ENCODE data around the gene USH2A.

USH2A gene

DNA sequence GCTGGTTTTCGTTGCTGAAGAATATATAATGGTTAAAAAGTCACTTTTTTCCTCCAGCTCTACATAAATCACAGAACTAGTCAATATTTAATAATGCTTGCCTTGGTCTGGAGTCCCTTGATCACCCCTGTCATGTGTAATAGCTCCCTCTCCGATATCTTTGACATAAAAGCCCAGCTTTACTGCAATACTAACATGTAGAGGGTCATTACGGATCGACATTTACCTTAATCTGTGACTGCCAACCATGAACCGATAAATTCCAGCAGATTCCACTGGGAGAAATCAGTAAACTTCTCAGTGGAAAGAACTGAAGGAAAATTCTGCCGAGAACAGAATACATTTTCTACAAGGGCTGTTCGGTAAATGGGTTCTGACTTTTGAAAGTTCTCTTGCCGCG is 459.6 kb downstream of the USH2A start:
- no peak for DNase-seq

DNA sequence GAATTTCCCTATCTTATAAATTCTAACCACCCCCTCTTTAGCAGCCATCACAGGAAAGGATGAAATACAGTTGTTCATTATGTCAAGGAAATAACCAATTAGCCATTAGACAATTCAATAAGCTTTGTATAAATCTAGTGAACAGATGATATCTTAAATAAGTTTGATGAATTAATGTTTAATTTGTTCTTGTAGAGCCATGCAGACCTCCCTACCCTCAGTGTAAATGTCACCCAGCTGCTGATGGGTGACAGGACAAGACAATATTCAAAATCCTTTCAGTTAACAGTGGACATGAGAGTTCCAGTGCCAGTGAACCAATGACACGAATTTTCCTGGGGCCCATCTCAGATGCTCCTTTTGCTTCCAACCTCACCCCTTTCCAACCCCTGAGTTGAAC is 460.2 kb downstream of the USH2A start:
- no peak for DNase-seq

DNA sequence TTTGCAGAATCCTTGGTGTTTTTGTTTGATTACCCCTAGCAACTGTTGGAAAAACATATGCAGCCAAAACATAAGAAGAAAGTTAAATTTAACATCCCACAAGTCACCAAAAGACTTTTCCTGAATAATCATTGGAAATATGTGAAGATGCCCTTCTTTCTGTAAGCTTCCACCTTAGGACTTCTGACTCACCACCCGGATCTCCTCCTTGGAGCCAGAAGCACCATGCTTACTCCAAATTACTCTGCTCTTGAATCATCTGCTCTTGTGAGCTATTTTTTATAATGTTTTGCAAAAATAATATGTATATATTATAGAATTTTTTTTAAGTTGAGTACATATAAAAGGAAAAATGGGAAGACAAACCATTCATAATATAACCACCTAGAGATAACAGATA is 464.4 kb downstream of the USH2A start:
- DNase-seq: no peak

DNA sequence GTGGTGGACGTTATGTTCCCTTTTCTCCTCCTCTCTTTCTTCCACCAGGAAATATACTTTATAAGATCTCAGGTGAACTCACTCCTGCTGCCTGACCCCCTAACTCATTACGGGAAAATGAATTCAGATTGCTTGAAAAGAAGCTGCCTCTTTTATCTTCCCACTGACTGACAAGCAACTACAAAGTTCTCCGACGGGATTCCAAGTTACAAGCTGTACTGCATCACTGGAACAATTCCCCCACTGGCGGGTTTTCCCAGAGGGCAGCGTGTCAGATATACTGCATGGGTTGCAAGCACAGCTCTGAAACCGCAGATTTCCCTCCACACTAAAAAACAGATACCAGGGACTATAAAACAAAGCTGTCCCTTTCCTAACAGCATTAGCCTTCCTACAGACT is 465.6 kb downstream of the USH2A start:
- no peak for DNase-seq

DNA sequence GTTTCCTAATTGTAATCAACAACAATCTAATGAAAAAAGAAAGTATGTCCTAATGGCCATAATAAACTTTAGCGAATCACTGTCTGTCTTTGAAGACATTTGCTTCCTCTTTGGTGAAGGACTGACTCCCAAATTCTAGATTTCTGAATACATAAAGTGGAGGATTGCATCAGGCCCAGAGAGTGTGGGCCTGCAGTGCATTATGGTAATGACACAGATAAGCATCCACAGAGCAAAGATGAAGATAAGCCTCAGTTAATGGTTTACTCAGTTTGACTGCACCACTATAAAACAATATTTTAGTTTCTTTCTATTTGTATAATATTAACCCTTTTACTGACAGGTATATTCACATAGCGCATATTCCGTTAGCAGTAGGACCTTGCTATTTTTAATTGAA is 490.7 kb downstream of the USH2A start:
- DNase-seq: no peak

DNA sequence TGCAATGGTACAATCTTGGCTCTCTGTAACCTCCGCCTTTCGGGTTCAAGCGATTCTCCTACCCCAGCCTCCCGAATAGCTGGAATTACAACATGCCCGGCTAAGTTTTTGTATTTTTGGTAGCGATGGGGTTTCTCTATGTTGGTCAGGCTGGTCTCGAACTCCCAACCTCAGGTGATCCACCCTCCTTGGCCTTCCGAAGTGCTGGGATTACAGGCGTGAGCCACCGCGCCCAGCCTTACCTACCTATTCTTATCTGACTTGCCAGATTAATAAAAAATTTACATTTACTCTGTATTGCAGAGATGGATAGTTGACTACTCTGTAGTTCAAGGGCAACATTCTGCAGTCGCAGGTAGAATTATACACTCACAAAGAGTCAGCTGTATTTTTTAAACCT is 496.6 kb downstream of the USH2A start:
- DNase-seq: no peak

DNA sequence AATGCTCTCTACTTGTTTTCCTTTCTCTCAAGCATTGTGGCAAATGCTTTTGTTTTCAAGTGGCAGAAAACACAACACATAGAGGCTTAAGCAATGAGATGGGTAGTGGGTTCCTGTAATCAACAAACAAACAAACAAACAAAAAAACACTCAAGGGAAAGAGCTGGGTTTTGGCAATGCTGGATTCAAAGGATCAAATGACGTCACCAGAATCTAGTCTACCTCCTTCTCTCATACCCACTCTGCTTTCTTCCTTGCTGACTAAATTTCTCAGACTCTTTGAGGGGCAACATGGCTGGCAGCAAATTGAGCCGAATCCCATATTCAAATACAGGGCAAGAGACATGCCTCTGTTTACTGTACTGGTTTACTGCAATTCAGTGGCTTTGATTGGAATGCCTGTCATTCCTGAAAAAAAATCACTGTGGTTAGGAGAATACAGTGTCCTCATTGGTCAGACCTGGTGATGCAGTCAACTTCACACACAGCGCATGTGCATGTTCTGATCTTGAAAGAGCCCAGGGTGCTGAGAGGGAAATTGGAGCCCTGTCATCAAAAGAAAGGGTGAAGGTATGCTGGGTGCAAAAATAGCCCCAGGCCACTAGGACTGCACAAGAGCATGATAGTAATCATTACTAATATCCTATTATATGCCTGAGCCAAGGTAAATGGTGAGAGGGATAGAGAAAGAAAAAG is 500.0 kb downstream of the USH2A start:
- DNase-seq: no peak

DNA sequence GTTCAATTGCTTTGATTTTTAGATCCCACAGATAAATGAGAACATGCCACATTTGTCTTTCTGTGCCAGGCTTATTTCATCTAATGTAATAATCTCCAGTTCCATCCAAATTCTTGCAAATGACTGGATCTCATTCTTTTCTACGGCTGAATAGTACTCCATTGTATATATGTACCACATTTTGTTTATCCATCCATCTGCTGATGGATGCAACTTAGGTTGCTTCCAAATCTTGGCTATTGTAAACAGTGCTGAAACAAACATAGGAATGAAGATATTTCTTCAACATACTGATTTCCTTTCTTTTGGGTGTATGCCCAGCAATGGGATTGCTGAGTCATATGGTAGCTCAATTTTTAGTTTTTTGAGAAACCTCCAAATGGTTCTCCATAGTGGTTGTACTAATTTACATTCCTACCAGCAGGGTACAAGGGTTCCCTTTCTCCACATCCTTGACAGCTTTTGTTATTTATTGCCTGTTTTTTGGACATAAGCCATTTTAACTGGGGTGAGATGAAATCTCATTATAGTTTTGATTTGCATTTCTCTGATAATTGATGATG is 511.8 kb downstream of the USH2A start:
- no peak for DNase-seq

DNA sequence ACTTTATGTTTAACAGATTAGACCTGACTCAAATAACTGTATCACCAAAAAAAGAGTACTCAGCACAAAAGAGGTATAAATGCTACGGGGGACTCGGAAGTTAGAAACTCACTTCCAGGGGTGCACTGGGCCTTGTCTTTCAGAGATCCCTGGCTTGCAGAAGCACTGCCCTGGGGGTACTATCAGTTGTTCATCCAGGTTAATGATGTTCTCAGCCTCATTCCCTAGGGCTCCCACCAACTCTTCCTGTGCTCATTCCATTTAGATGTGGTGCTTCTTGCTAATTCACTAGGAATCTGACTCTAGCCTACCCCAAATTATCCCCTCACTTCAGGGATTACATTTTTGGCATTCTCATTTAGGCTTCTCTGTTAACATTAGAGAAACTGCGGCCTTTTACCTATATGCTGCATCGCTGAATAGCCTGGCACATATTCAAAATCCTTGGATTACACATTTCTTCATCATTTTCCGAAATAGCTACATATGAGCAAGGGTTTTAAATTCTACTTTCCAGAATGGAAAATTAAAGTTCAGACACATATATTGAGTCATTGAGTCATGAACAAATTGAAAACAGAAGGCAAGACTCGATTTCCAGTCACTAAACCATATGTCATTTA is 517.6 kb downstream of the USH2A start:
- no peak for DNase-seq

DNA sequence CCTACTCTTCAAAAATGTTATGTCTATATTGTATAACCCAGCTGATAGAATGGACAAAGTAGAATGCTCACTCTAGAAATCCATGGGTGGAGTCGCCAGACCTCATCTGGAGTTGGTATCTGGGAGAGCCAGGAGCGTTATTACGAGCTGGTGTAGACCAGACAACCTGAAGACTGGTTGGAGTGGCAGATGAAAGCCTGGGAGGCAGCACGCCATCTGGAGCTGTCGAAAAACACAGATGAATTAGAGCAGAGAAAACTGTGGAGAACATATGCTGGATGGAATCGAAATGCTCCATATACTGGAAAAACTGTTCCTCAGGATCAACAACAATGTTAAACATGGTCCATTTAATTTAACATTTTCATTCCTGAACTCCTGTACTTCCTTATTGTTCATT is 522.6 kb downstream of the USH2A start:
- DNase-seq: peak in 1 of 58 donors; percentile 4

DNA sequence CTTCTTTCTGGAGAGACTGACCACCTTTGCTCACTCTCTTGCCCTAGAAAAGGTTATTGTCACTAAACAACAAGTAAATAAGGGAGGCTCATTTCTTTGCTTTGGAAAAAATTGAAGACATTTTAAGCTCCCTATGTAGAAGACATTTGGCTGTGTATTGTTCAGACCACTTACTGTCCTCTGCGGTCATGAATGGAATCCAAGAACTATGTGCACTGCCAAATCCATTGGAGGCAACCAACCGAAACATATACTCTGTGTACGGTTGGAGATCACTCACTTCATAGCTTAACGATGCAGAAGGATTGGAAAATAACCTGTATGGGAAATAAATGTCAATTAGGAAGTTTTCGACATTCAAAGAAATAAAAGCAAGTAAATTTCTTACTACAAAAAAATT is 523.3 kb downstream of the USH2A start:
- no peak for DNase-seq

DNA sequence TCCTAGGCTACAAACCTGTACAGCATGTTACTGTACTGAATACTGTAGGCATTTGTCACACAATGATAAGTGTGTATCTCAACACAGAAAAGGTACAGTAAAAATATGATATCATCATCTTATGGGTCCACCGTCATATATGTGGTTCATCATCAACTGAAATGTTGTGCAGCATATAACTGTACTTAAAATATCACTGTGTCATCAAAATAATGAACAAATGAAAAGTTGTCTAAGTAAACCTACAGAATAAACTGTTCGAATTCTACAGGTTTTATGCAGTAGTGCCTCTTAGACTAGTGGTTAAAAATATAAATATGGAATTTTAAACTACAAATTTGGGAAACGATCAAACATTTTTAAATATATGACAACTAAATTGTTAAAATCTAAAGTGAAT is 527.4 kb downstream of the USH2A start:
- DNase-seq: no peak

DNA sequence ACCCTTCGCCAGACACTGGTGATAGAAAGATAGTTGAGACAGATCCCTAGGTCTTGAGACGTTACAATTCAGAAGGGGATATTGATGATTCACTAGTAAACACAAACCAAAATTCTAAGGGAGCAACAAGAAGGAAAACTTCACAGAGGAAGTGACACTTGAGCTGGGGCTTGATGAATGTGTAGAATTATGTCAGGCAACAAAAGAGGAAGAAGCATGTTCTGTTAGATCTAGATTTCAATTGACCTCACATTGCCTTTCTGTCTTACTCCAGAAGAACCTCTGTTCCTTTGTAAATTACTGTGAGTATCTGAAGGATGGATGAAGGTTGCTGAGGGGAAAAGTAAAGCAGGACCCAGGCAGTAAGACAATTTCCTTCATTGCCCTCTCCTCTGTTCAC is 528.0 kb downstream of the USH2A start:
- no peak for DNase-seq

DNA sequence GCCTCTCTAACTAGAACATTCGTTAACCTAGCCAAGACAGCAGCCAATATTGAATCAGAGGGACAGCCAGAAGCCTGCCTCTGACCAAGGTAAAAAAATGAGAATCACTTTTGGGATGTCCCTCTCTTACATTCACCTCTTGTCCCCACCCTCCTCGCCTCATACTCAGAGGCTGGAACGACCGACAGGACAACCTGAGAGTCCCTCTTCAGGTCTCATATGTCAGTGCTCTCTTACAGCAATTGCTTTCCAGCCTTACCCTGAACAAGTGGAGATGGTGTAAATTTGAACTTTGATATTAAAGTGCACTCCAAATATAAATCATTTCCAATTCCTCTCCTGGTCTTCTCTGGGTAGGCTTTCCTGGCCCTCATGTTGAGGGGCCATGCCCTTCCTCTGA is 528.6 kb downstream of the USH2A start:
- no peak for DNase-seq

DNA sequence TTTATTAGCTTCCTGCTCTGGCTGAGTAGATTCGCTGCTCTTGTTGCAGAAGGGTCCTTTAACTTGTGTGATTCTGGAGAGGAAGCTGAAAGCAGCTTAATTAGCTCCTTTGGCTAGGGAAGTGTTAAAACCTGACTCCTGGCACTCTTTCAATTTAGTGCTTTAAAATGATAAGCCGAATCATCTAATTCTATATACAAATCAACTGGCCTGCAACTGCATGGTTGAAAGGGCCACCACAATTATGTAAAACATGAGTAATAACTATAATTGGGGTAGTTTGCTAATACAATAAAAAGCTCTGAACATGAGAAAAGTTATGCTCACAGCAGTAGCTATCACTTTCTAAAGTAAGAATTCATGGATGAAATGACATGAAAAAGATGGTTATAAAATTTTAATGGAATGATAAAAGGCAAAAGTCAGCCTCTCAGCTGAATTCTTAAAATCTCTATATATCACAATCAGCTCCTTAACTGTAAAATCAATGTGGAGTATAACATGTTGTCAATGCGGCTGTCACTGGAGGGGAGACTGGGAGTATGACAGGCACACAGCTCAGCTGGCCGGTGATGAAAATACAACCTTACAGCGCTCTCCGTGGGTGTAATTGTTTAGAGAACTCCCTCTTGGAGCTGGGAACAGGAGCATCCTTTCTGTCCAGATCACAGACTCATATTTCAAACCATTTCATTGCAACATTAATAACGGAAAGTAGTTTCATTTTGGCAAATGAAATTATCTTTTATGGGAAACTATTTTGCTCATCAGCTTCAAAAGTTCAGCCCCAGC is 531.8 kb downstream of the USH2A start:
- DNase-seq: no peak

DNA sequence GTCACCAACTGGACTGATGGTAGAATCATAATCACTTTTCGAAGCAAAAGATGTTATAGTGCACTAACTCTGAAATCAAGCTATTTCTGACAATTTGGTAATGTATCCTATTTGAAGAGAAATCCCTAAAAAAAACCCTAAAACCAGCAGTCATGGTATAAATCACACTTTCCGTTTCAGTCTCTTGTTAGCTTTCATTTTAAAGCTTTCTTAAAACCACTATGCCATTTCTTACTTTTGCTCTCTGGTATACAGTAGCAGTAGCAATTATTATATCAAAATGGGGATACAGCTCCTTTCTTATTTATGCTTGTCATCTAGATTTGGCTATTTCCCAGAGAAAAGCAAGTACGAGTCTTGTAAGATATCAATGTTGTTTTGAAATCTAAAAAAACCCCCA is 532.8 kb downstream of the USH2A start:
- DNase-seq: no peak

DNA sequence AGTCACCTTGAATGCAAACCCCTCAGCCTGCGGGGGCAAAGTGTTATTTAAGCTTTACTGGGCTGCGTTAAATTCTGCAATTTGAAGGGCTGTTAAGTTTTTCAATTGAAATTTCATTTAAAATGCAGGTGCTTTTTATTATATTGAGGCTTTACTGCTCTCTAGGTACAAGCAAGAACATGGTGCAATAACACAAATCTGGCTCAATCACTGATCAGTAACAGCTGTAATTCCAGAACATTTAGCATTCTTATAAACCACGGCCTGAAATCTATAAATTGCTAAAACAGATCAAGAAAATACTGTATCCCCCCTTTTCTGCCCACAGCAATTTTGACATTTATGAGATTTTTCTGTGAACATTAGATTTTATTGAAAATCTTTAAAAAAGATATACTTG is 533.4 kb downstream of the USH2A start:
- DNase-seq: no peak

DNA sequence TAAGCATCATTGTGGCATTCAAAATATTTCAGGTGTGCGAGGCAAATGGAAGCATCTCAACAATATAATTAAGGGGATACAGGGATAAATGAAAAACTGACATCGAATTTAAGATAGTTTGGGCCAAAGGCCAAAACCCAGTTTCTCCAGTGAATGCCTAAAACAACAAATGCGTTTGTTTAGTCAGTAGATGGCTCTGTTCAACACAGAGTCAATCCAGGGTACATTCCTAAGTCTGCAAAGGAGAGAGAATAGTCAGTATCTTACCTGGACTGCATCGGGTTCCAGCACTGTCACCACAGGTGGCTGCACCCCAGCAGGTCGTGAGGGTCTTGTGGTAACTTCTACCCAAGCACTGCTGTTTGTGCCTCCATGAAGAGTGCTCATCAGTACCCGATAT is 535.1 kb downstream of the USH2A start:
- no peak for DNase-seq

DNA sequence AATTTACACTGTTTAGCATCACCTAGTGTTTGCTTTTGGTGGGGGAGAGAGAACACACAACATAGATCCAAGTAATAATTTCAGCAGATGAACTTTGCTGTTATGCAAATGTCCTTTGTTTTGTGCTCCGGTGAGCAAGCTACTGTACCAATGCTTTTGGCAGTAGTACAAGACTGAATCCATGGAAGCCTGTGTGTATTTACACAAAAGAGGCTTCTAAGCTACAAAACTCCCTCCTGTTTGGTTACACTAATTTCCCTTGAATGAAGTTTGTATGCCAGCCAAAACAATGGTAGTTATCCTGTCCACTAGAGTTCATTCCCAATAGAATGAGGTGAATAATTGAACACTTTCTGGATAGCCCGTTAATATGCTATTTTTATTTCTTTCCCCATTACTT is 535.6 kb downstream of the USH2A start:
- DNase-seq: no peak

DNA sequence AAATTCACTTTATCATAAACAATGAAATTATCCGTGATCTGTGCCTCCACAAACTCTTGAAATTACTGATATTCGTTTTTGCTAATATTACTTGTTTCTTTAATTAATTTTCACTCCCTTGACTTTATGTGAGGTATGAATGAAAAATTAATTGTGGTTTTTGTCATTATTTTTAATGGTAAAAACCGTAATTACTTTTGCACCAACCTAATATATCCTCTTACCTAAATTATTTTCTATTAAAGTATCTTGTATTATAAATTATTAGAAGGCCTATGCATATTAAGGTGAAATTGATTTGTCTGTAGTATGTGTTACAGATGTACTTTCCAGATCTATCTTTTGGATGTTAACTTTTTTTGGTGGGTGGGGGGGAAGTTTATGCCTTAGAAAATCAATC is 540.2 kb downstream of the USH2A start:
- DNase-seq: no peak

DNA sequence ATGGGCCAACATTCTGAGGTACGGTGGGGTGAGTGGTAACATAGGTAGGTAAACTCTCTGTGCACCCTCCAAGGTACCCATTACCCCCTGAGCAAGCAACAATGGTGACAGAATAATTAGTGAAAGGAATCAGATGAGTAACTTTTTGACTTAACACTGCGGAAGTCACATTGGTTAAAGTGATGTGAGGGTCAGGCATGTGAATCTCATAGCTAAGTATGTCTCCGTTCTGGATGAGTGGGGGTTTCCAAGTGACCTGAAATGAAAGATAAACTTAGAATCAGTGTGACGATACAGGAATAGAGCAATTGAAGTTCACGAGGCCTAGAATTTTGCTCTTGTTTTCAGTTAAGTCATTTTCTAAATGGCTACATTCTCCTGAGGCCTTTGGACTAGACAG is 544.4 kb downstream of the USH2A start:
- no peak for DNase-seq

DNA sequence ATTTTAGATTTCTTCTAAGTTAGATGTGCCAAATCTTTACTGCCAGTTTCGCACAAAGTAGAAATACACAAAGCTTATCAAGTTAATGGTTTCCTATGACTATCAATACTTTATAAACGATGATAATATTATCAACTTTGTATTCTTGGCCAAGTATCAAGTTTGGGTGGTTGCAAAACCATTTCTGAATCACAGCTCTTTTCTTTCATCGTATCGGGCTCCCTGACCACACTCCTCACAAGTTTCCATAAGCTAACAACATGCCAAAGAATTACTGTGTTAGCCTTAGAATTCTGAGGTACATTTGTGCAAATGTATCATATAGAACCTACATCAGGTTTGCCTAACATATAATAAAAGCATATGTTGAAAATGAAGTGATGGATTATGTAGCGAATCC is 545.1 kb downstream of the USH2A start:
- no peak for DNase-seq

Data from anterior cingulate cortex (tissue), 58 donors.